D721Med (cell line): ENCODE data around the gene CDKN2B-AS1.

Source experiments
- DNase-seq: peaks from one replicate; pipeline ENCODE4 v3.0.0; 2011; ENCODE audit warnings: low spot score; ENCODE audit not compliant: insufficient read length
- FAIRE-seq: peaks from 2 replicates; lab custom pipeline; 2011; peaks lifted over from hg19 to GRCh38; lab: Jason Lieb, UNC
- TF ChIP-seq, protein P1 (sequence below): IDR thresholded peaks from 2 replicates; pipeline ENCODE4 v1.5.1; 2012; ENCODE audit warnings: mild to moderate bottlenecking, control low read depth; ENCODE audit not compliant: insufficient read depth; ENCODE audit errors: missing control alignments

Gene CDKN2B-AS1

GRCh38 chr9:22156586-22156985 lies 162.0 kb downstream of the CDKN2B-AS1 start:
- TF ChIP-seq, protein P1, sequence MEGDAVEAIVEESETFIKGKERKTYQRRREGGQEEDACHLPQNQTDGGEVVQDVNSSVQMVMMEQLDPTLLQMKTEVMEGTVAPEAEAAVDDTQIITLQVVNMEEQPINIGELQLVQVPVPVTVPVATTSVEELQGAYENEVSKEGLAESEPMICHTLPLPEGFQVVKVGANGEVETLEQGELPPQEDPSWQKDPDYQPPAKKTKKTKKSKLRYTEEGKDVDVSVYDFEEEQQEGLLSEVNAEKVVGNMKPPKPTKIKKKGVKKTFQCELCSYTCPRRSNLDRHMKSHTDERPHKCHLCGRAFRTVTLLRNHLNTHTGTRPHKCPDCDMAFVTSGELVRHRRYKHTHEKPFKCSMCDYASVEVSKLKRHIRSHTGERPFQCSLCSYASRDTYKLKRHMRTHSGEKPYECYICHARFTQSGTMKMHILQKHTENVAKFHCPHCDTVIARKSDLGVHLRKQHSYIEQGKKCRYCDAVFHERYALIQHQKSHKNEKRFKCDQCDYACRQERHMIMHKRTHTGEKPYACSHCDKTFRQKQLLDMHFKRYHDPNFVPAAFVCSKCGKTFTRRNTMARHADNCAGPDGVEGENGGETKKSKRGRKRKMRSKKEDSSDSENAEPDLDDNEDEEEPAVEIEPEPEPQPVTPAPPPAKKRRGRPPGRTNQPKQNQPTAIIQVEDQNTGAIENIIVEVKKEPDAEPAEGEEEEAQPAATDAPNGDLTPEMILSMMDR: no peak
- no peak for DNase-seq
- FAIRE-seq: no peak

- FAIRE-seq (no peak), DNase-seq (no peak)
- TF ChIP-seq, protein P1: no peak
Measured at GRCh38 chr9:22157276-22157675, 162.7 kb downstream of the CDKN2B-AS1 start.

DNA sequence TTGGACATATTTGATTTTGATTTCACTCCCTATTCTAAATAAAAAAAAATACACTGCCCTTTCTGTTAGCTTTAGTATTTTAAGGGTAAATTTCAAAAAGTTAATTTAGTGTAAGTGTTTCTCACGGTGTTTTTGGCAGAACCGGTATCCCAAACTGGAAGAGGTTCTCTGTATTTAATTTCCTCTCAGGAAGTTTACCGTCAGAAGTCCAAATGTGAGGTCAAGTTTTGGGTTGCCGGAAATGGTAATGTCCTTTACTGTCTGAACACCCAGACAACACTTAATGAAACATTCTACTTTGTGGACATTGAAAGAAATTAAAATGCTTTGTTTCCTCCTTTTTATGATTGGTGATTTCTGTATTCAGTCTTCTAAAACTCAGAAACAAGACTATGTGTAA lies 163.2 kb downstream of the CDKN2B-AS1 start:
- TF ChIP-seq, protein P1: no peak
- FAIRE-seq: no peak
- no peak for DNase-seq

- FAIRE-seq: no peak
- TF ChIP-seq, protein P1: no peak
- DNase-seq: no peak
Measured at GRCh38 chr9:22158271-22158670, 163.7 kb downstream of the CDKN2B-AS1 start.

- TF ChIP-seq, protein P1: no peak
- FAIRE-seq: no peak
- DNase-seq: no peak
Measured at GRCh38 chr9:22158927-22159346, 164.3 kb downstream of the CDKN2B-AS1 start.

DNA sequence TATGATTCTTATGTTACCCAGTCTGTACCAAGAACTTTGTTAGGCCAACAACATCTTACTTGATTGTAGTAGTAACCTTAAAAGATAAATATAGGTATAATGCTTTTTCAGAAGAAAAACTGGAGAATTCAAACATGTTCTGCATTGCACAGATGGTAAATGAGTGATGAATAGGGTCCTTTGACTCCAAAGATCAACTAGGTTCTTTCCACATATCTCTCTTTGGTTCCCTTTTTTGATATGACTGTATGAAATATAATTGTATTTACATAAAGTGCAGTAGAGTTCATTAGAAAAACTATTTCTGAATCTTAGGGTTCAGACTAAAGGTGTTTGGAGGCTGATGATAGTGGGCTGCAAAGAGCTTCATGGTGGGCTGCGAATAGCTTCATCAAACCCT lies 165.0 kb downstream of the CDKN2B-AS1 start:
- no peak for FAIRE-seq
- TF ChIP-seq, protein P1: no peak
- DNase-seq: no peak

GRCh38 chr9:22160221-22160620 lies 165.6 kb downstream of the CDKN2B-AS1 start:
- no peak for DNase-seq
- TF ChIP-seq, protein P1: no peak
- FAIRE-seq: no peak
